ENCODE results near the gene KRTAP22-2.

DNA sequence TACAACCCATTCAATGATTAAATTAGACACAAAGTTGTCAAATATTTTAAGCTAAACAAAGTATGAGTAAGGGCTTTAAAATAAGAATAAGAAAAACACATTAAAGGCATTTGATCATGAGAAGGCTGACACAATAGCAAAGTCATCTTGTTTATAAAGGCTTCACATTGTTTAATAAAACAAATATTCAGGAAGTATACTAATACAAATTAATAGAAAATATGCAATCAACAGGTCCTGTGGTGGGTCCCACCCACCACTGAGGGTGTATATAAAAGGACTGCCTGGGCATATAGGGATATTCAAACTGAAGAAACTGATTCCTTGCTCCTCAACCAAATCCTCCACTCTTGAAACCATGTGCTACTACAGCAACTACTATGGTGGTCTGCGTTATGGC, 44.7 kb upstream of the KRTAP22-2 start, which contains the start of gene KRTAP20-2:
- TF ChIP-seq, protein P1, sequence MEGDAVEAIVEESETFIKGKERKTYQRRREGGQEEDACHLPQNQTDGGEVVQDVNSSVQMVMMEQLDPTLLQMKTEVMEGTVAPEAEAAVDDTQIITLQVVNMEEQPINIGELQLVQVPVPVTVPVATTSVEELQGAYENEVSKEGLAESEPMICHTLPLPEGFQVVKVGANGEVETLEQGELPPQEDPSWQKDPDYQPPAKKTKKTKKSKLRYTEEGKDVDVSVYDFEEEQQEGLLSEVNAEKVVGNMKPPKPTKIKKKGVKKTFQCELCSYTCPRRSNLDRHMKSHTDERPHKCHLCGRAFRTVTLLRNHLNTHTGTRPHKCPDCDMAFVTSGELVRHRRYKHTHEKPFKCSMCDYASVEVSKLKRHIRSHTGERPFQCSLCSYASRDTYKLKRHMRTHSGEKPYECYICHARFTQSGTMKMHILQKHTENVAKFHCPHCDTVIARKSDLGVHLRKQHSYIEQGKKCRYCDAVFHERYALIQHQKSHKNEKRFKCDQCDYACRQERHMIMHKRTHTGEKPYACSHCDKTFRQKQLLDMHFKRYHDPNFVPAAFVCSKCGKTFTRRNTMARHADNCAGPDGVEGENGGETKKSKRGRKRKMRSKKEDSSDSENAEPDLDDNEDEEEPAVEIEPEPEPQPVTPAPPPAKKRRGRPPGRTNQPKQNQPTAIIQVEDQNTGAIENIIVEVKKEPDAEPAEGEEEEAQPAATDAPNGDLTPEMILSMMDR (IDR thresholded peaks at IDR 0.05), result no peak
- TF ChIP-seq EZH2 (IDR thresholded peaks at IDR 0.05) (no peak), EZH2phosphoT487 (IDR thresholded peaks at IDR 0.05) (no peak)

Measured in neural progenitor cell (in vitro differentiated cells).